Type B pancreatic cell (in vitro differentiated cells): Measurements from ENCODE around the gene MYH11. TPM values are rescaled to one million over a fixed set of nuclear protein-coding genes. Genes with fewer than 3 reads are reported as not detected.

Source experiments
- DNase-seq: peaks from one replicate; pipeline ENCODE4 v3.0.0; 2021; ENCODE audit warnings: mixed read lengths; ENCODE audit not compliant: unreplicated experiment; ENCODE audit errors: extremely low spot score
- H3K27ac Mint-ChIP-seq: 2 replicates; pipeline ENCODE4 v1.8.0; 2021; ENCODE audit warnings: mild to moderate bottlenecking, mixed read lengths
- H3K27me3 Mint-ChIP-seq: 2 replicates; pipeline ENCODE4 v1.8.0; 2021; ENCODE audit warnings: mixed read lengths
- H3K36me3 Mint-ChIP-seq: 2 replicates; pipeline ENCODE4 v1.8.0; 2021; ENCODE audit warnings: mixed read lengths
- H3K4me1 Mint-ChIP-seq: one replicate; pipeline ENCODE4 v1.8.0; 2021; ENCODE audit warnings: mixed read lengths; ENCODE audit not compliant: unreplicated experiment
- H3K4me3 Mint-ChIP-seq: 2 replicates; pipeline ENCODE4 v1.8.0; 2021; ENCODE audit warnings: mild to moderate bottlenecking, mixed read lengths
- H3K9me3 Mint-ChIP-seq: 2 replicates; pipeline ENCODE4 v1.8.0; 2021; ENCODE audit warnings: mixed read lengths
- CTCF ChIP-seq: fragments of 200-600 bp; sonication (generic); conservative IDR thresholded peaks from 2 replicates; pipeline ENCODE4 v1.5.0; 2021; ENCODE audit warnings: antibody characterized with exemption, mild to moderate bottlenecking
- total RNA-seq: library from RNA; stranded (reverse); gene quantifications from 2 replicates; pipeline ENCODE4 v1.2.1, GENCODE V29; 2021; ENCODE audit warnings: low replicate concordance

The MYH11 gene
- total RNA-seq, 1 donor from 2014 or later = 0.43 TPM

- TF ChIP-seq CTCF = no peak
- Mint-ChIP-seq H3K4me3 (no peak overlapping the region), H3K36me3 (no peaks in the 10 kb centered on the region), H3K4me1 (no peaks in the 10 kb centered on the region), H3K27ac (no peak overlapping the region), H3K27me3 (peaks cover 29% of the 10 kb centered on the region), H3K9me3 (no peaks in the 10 kb centered on the region)
- no peak for DNase-seq
Measured at GRCh38 chr16:15764112-15764511, 92.7 kb downstream of the MYH11 start.

DNA sequence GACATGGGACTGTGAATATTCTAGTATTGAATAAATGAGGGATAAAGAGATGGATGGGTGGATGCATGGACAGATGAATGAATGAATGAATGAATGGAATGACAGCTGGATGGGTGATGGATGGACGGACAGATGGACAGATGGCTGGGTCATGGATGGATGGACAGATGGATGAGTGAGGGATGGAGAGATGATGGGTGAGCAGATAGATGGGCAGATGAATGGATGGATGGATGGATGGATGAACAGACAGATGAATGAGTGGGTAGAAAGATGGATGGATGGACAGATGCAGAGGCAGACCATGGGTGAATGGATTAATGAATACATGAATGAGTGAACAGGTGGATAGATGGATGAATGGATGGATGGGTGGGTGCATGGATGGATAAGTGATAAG is 96.7 kb downstream of the MYH11 start:
- Mint-ChIP-seq H3K27me3 (peaks cover 31% of the 10 kb centered on the region), H3K27ac (no peak overlapping the region), H3K9me3 (peaks cover 6% of the 10 kb centered on the region), H3K4me3 (no peak overlapping the region), H3K36me3 (no peaks in the 10 kb centered on the region), H3K4me1 (no peaks in the 10 kb centered on the region)
- DNase-seq = no peak
- no peak for TF ChIP-seq CTCF

DNA sequence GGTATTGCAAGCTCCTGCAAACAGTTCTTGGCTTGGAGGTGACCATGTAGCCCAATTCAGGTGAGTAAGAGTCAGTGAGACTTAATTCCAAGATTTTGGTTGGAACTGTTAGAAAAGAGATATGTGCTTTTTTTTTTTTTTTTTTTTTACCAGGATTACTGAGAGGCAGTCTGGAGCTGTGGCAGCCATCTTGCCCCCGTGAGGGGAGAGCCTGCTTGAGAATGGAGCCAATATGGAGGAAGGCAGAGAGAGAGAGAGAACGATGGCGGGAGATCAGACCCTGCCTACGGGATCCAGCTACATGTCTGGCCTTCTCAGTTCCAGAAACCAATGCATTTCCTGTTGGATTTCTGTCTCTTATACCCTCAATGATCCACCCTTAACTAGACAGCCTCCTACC is 97.8 kb downstream of the MYH11 start:
- TF ChIP-seq CTCF = no peak

DNA sequence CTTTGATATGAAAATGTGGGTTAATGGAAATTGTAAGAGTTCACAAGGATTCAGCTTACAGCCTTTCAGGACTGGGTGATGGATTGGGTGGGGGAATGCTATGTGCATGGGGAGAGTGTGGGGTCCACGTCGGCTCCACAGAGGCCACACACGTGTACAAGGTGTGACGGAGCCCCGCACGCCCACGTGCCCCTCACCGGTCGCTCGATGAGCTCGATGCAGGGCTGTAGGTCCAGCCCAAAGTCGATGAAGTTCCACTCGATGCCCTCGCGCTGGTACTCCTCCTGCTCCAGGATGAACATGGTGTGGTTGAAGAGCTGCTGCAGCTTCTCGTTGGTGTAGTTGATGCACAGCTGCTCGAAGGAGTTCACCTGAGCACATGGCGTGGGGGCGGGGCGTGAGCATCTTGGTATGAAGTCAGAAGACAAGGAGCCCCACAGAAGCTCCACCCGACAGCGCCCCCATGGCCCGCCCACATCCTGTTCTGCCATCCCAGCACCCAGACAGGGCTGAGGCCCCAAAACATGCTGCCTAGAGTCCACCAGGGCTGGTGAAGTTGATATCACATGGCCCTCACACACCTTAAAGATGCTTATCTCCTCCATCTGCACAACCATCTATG is 99.1 kb downstream of the MYH11 start:
- Mint-ChIP-seq H3K27me3 (peaks cover 24% of the 10 kb centered on the region), H3K36me3 (no peaks in the 10 kb centered on the region)
- DNase-seq = no peak

More for the DNA sequence above, 97.8 kb downstream of the MYH11 start:
- H3K27ac Mint-ChIP-seq = no peak overlapping the region
- H3K27me3 Mint-ChIP-seq = peaks cover 24% of the 10 kb centered on the region
- H3K4me3 Mint-ChIP-seq = no peak overlapping the region
- H3K36me3 Mint-ChIP-seq = no peaks in the 10 kb centered on the region
- no peaks in the 10 kb centered on the region for H3K4me1 Mint-ChIP-seq
- peaks cover 9% of the 10 kb centered on the region for H3K9me3 Mint-ChIP-seq
- DNase-seq = no peak

GRCh38 chr16:15757077-15757386 is 99.8 kb downstream of the MYH11 start:
- H3K4me3 Mint-ChIP-seq = no peak overlapping the region
- no peak for DNase-seq
- no peaks in the 10 kb centered on the region for H3K36me3 Mint-ChIP-seq
- no peaks in the 10 kb centered on the region for H3K4me1 Mint-ChIP-seq
- peaks cover 19% of the 10 kb centered on the region for H3K27me3 Mint-ChIP-seq
- peaks cover 9% of the 10 kb centered on the region for H3K9me3 Mint-ChIP-seq
- no peak overlapping the region for H3K27ac Mint-ChIP-seq
- no peak for TF ChIP-seq CTCF

More for the DNA sequence above, 99.1 kb downstream of the MYH11 start:
- Mint-ChIP-seq H3K9me3 (peaks cover 9% of the 10 kb centered on the region), H3K4me1 (no peaks in the 10 kb centered on the region), H3K27ac (no peak overlapping the region), H3K4me3 (no peak overlapping the region)
- no peak for TF ChIP-seq CTCF
